Activated CD4-positive, alpha-beta T cell treated with anti-CD3 and anti-CD28 coated beads, Interleukin-2, amount 50 U/mL, for 24 hours (primary cell): ENCODE measurements around the gene USF2.
"Not testable (repeated sequence)": the region's sequence is repeated elsewhere in the genome, so short reads cannot be mapped to it uniquely, and the experiment has no call there.

ENCODE experiments used
- DNase-seq, 2 donors: peaks; one replicate each; pipeline ENCODE4 v3.0.0-alpha.2; 2020; ENCODE audit warnings: low read depth in 1 of 2, low spot score in 1 of 2

USF2 gene

GRCh38 chr19:35268536-35269437 lies at the start of gene USF2:
Gene USF2 (plus strand): TSS chr19:35268962. CDS start chr19:35269102, 140 bp downstream.
- DNase-seq = peak; percentile 21 to 52

GRCh38 chr19:35219008-35219407 lies 49.8 kb upstream of the USF2 start:
- no peak for DNase-seq

GRCh38 chr19:35220315-35220921 lies 48.3 kb upstream of the USF2 start:
- DNase-seq = no peak

- DNase-seq = not testable (repeated sequence)
These were observed 47.7 kb upstream of the USF2 start for GRCh38 chr19:35220973-35221590.

- no peak for DNase-seq
These were observed 46.3 kb upstream of the USF2 start for GRCh38 chr19:35222373-35223015.

GRCh38 chr19:35223084-35223790 lies 45.5 kb upstream of the USF2 start:
- DNase-seq = no peak

GRCh38 chr19:35223862-35224505 lies 44.8 kb upstream of the USF2 start:
- no peak for DNase-seq

- no peak for DNase-seq
These were observed 43.8 kb upstream of the USF2 start for GRCh38 chr19:35224681-35225571.

- DNase-seq = no peak
These were observed 42.8 kb upstream of the USF2 start for GRCh38 chr19:35225951-35226350.

- DNase-seq = no peak
These were observed 42.0 kb upstream of the USF2 start for GRCh38 chr19:35226748-35227147.

GRCh38 chr19:35228177-35228930 lies 40.4 kb upstream of the USF2 start, which contains the start of gene FAM187B:
Gene FAM187B (minus strand): TSS chr19:35228739. CDS start chr19:35228680, 59 bp downstream.
- no peak for DNase-seq

- no peak for DNase-seq
These were observed 39.2 kb upstream of the USF2 start for GRCh38 chr19:35229601-35230000.

- DNase-seq = no peak
These were observed 36.7 kb upstream of the USF2 start for GRCh38 chr19:35231956-35232645.

- DNase-seq = no peak
These were observed 35.9 kb upstream of the USF2 start for GRCh38 chr19:35232912-35233311.

- DNase-seq = no peak
These were observed 31.9 kb upstream of the USF2 start for GRCh38 chr19:35236638-35237400.

- DNase-seq = not testable (repeated sequence)
These were observed 29.2 kb upstream of the USF2 start for GRCh38 chr19:35239597-35239996.

- DNase-seq = no peak
These were observed 28.4 kb upstream of the USF2 start for GRCh38 chr19:35240327-35240726.
